GM12878 (cell line): ENCODE data around the gene UFD1. TPM values are rescaled to one million over a fixed set of nuclear protein-coding genes. Genes with fewer than 3 reads are reported as not detected.

Experiments
- ATAC-seq: fragments of 200-7000 bp; cut with Tn5 transposase; 3 replicates; pipeline ENCODE4 v1.9.1; 2020; ENCODE audit warnings: mild to moderate bottlenecking, moderate library complexity
- BruUV-seq: library from RNA; stranded (reverse); fragments of 400-500 nt; replicated peaks from 2 replicates; lab custom pipeline; 2021; lab: Mats Ljungman, UMichigan
- CTCF ChIA-PET: fragments of 300-600 bp; sonication (Branson Sonifier 250); formaldehyde crosslinking; extraction: SDS; loops from one replicate; lab custom pipeline; 2021; ENCODE audit warnings: inconsistent platforms; lab: Yijun Ruan, JAX
- POLR2A ChIA-PET: fragments of 350-600 bp; formaldehyde crosslinking; extraction: SDS; loops from one replicate; lab custom pipeline; 2021; ENCODE audit warnings: inconsistent platforms; lab: Charles Lee
- RAD21 ChIA-PET: fragments of 300-600 bp; sonication (Branson Sonifier 250); formaldehyde crosslinking; loops from one replicate; lab custom pipeline; 2023; ENCODE audit warnings: antibody characterized with exemption; ENCODE audit not compliant: unreplicated experiment; lab: Charles Lee
- SMC1A ChIA-PET: fragments of 300-600 bp; sonication (Branson Sonifier 250); formaldehyde crosslinking; loops from one replicate; lab custom pipeline; 2023; ENCODE audit not compliant: unreplicated experiment, uncharacterized antibody; lab: Charles Lee
- DNase-seq: peaks from one replicate; pipeline ENCODE4 v3.0.0-alpha.2; 2011; ENCODE audit warnings: low read depth, low spot score
- FAIRE-seq: peaks from 3 replicates; lab custom pipeline; 2011; peaks lifted over from hg19 to GRCh38; lab: Jason Lieb, UNC
- H2AFZ ChIP-seq: 2 replicates; pipeline ENCODE4 v1.6.0; 2011; ENCODE audit warnings: low read depth, low read length, control low read depth; ENCODE audit not compliant: control insufficient read depth
- H3K27ac ChIP-seq: 2 replicates; pipeline ENCODE4 v1.5.1; 2011; ENCODE audit warnings: control low read depth; ENCODE audit not compliant: control insufficient read depth, insufficient read depth
- H3K27me3 ChIP-seq, 2 experiments: replicated peaks in 1 of 2; 2 replicates each; pipeline versions ENCODE4 v1.6.0 to v1.6.1; 2011; ENCODE audit warnings: low read length in 1 of 2; ENCODE audit not compliant: control insufficient read depth in 2 of 2, insufficient read depth in 2 of 2
- H3K36me3 ChIP-seq, 2 experiments: 2 replicates each; pipeline ENCODE4 v1.5.1; 2011; ENCODE audit warnings: low read length in 1 of 2; ENCODE audit not compliant: control insufficient read depth in 2 of 2, insufficient read depth in 2 of 2
- H3K4me1 ChIP-seq: 2 replicates; pipeline ENCODE4 v1.6.1; 2011; ENCODE audit warnings: mild to moderate bottlenecking, low read length, moderate library complexity, mixed read lengths; ENCODE audit not compliant: control insufficient read depth, insufficient read depth
- H3K4me2 ChIP-seq: 2 replicates; pipeline ENCODE4 v1.6.0; 2011; ENCODE audit warnings: control low read depth; ENCODE audit not compliant: control insufficient read depth, insufficient read depth
- H3K4me3 ChIP-seq: fragments of 200-600 bp; sonication (generic); 2 replicates; pipeline ENCODE4 v1.5.1; 2016
- H3K79me2 ChIP-seq: 2 replicates; pipeline ENCODE4 v1.6.0; 2011; ENCODE audit warnings: low read length; ENCODE audit not compliant: control insufficient read depth, insufficient read depth
- H3K9ac ChIP-seq: 2 replicates; pipeline ENCODE4 v1.8.0; 2011; ENCODE audit warnings: low read length, control low read depth, mixed read lengths; ENCODE audit not compliant: control insufficient read depth, insufficient read depth
- H3K9me3 ChIP-seq: replicated peaks from 3 replicates; pipeline ENCODE4 v1.5.1; 2011; ENCODE audit warnings: mild to moderate bottlenecking, low read length; ENCODE audit not compliant: control insufficient read depth, insufficient read depth
- H4K20me1 ChIP-seq: 2 replicates; pipeline ENCODE4 v1.6.0; 2011; ENCODE audit not compliant: control insufficient read depth, insufficient read depth
- CEBPB ChIP-seq, 2 experiments: fragments of 150-350 bp in 1 of 2; IDR thresholded peaks; 2 replicates each; pipeline ENCODE4 v1.6.1; 2012 to 2014; ENCODE audit warnings: low read depth in 2 of 2, low read length in 2 of 2, borderline replicate concordance in 1 of 2, inconsistent platforms in 1 of 2
- CHD2 ChIP-seq: IDR thresholded peaks from 2 replicates; pipeline ENCODE4 v1.6.1; 2011; ENCODE audit warnings: low read depth, low read length, improper control_type of control experiment, borderline replicate concordance
- E2F8 ChIP-seq: fragments of 450-650 bp; IDR thresholded peaks from 2 replicates; pipeline ENCODE4 v1.6.1; 2018; ENCODE audit warnings: mild to moderate bottlenecking, low read depth, moderate library complexity; ENCODE audit not compliant: partially characterized antibody
- EP300 ChIP-seq, 2 experiments: fragments of 150-350 bp in 1 of 2; IDR thresholded peaks; 2 replicates each; pipeline ENCODE4 v1.6.1; 2011 to 2012; ENCODE audit warnings: low read depth in 2 of 2, low read length in 2 of 2, borderline replicate concordance in 1 of 2, improper control_type of control experiment in 1 of 2, inconsistent platforms in 1 of 2; ENCODE audit not compliant: control insufficient read depth in 1 of 2
- KLF5 ChIP-seq: fragments of 450-650 bp; IDR thresholded peaks from 2 replicates; pipeline ENCODE4 v1.6.1; 2014; ENCODE audit warnings: mild to moderate bottlenecking; ENCODE audit not compliant: partially characterized antibody
- NFYA ChIP-seq: IDR thresholded peaks from 2 replicates; pipeline ENCODE4 v1.6.1; 2011; ENCODE audit warnings: low read depth, mild to moderate bottlenecking, low read length, improper control_type of control experiment, borderline replicate concordance
- RFX5 ChIP-seq: IDR thresholded peaks from 2 replicates; pipeline ENCODE4 v1.6.1; 2011; ENCODE audit warnings: low read depth, low read length, improper control_type of control experiment
- SPI1 ChIP-seq: IDR thresholded peaks from 2 replicates; pipeline ENCODE4 v1.6.1; 2011; ENCODE audit warnings: low read depth, mild to moderate bottlenecking, low read length, moderate library complexity, borderline replicate concordance; ENCODE audit not compliant: insufficient read depth
- STAT3 ChIP-seq: IDR thresholded peaks from 2 replicates; pipeline ENCODE4 v1.6.1; 2011; ENCODE audit warnings: low read depth, low read length, improper control_type of control experiment
- WGBS: methylation state at CpG from one replicate; pipeline ENCODE4 v1.1.6; 2016; ENCODE audit warnings: low lambda C conversion rate; ENCODE audit not compliant: insufficient replicate concordance, insufficient coverage; ENCODE audit errors: missing lambda C conversion rate; 5-methylcytosine and 5-hydroxymethylcytosine counted together
- in situ Hi-C: fragments of 300-500 bp; cut with MboI; formaldehyde crosslinking; loops from 9 replicates; pipeline ENCODE4 v1.14.3; 2018; ENCODE audit warnings: mixed read lengths
- intact Hi-C: fragments of 100-400 bp; cut with micrococcal nuclease; formaldehyde crosslinking; loops from one replicate; pipeline ENCODE4 v1.14.2; 2022; ENCODE audit not compliant: unreplicated experiment
- polyA plus RNA-seq, 11 experiments: library from polyadenylated mRNA; depleted of rRNA in 4 of 11; unstranded in 6 of 11; stranded (reverse) in 5 of 11; fragments of >200 nt; fragmentation: Nextera tagmentation in 4 of 11; fragmentation: Illumina TruSeq in 1 of 11; extraction: Ambion mirVana in 4 of 11; extraction: Trizol in 1 of 11; gene quantifications; 1 replicate in 1 of 11; 2 replicates in 10 of 11; pipeline versions ENCODE4 v1.2.1 to v1.2.3, GENCODE V29; 2011 to 2016; ENCODE audit warnings: inconsistent platforms in 2 of 11, missing spikeins in 2 of 11, low read depth in 1 of 11
- total RNA-seq, 4 experiments: library from RNA; depleted of rRNA in 3 of 4; stranded (reverse); fragments of >200 nt in 3 of 4; fragmentation: Illumina TruSeq in 1 of 4; extraction: Trizol in 1 of 4; gene quantifications; 2 replicates each; pipeline versions ENCODE4 v1.2.1 to v1.2.3, GENCODE V29; 2013 to 2021

UFD1 gene
- total and polyA plus RNA-seq, 10 of the 15 experiments (the other 5 are each of a cell fraction or from before 2014, with no cell fraction given), result 67.2 to 143 (median 117) TPM

- H3K36me3 ChIP-seq, result no peaks in the 10 kb centered on the region
- H3K79me2 ChIP-seq, result no peaks in the 10 kb centered on the region
- H3K4me3 ChIP-seq, result no peak overlapping the region
- peaks cover 0 to 2% of the 10 kb centered on the region in 2 experiments; a peak in 2 of 4 replicates for H3K27me3 ChIP-seq
- H3K9me3 ChIP-seq, result no peaks in the 10 kb centered on the region
- POLR2A ChIA-PET, result no interaction called here
- H3K27ac ChIP-seq, result no peak overlapping the region
- no peak overlapping the region for H3K4me2 ChIP-seq
- no peak overlapping the region for H3K9ac ChIP-seq
- TF ChIP-seq NFYA (no peak), KLF5 (no peak), E2F8 (no peak)
- intact Hi-C loops, result no loop called here
- DNase-seq (no peak), FAIRE-seq (no peak), ATAC-seq (no peak)
- WGBS, result 85% methylated on average over 5 of the region's 5 CpGs
- no TSS peak for BruUV-seq
- H4K20me1 ChIP-seq, result no peaks in the 10 kb centered on the region
- CTCF ChIA-PET, result interaction anchor here (1.1 kb wide), 2 partner anchors 88 to 196 kb away, joined by 3 to 4 read pairs; partner anchors contain the start of gene GP1BB
- in situ Hi-C loops, result no loop called here
- no peaks in the 10 kb centered on the region for H3K4me1 ChIP-seq
- no peak overlapping the region for H2AFZ ChIP-seq
- RAD21 ChIA-PET, result no interaction called here
- SMC1A ChIA-PET, result no interaction called here
Observed at GRCh38 chr22:19527321-19527721, 48.3 kb upstream of the UFD1 start.

GRCh38 chr22:19526702-19527111, 47.7 kb upstream of the UFD1 start:
- no peak overlapping the region for H3K4me2 ChIP-seq
- H4K20me1 ChIP-seq, result no peaks in the 10 kb centered on the region
- ATAC-seq (no peak), DNase-seq (no peak), FAIRE-seq (no peak)
- no peaks in the 10 kb centered on the region for H3K36me3 ChIP-seq
- no peaks in the 10 kb centered on the region for H3K79me2 ChIP-seq
- H3K9ac ChIP-seq, result no peak overlapping the region
- no TSS peak for BruUV-seq
- peaks cover 0 to 2% of the 10 kb centered on the region in 2 experiments; a peak in 2 of 4 replicates for H3K27me3 ChIP-seq
- ChIA-PET CTCF (interaction anchor here (0.6 to 1.1 kb wide), 2 partner anchors 82 to 197 kb away, joined by 3 read pairs; partner anchors contain the start of gene GP1BB), RAD21 (no interaction called here), POLR2A (no interaction called here), SMC1A (no interaction called here)
- H3K4me1 ChIP-seq, result no peaks in the 10 kb centered on the region
- no peaks in the 10 kb centered on the region for H3K9me3 ChIP-seq
- 35% methylated on average over 7 of the region's 7 CpGs for WGBS
- H3K27ac ChIP-seq, result no peak overlapping the region
- in situ Hi-C loops, result no loop called here
- TF ChIP-seq STAT3 (no peak), SPI1 (no peak), CEBPB (IDR thresholded peaks at IDR 0.05; ENCODE audit: borderline replicate concordance in 1 of 2, low read depth in 2 of 2, low read length in 2 of 2) (no peak), EP300 (IDR thresholded peaks at IDR 0.05; ENCODE audit: borderline replicate concordance in 1 of 2, control insufficient read depth in 1 of 2, low read depth in 2 of 2, low read length in 2 of 2) (no peak), CHD2 (no peak), RFX5 (no peak)
- H3K4me3 ChIP-seq, result no peak overlapping the region
- H2AFZ ChIP-seq, result no peak overlapping the region
- intact Hi-C loops, result no loop called here
